ENCODE data around the gene SYT9.

DNA sequence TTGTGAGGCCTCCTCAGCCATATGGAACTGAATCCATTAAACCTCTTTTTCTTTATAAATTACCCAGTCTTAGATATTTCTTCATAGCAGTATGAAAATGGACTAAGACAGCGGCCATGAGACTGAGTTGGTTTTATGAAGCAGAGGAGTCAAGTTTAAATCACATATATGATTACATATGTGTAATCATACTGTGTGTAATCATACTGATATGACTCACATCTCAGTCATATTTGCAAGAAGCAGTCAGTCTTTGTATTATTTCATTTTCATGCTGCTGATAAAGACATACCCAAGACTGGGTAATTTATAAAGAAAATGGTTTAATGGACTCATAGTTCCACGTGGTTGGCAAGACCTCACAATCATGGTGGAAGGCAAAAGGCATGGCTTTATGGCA lies 89.8 kb downstream of the SYT9 start:
- TF ChIP-seq, protein P1, sequence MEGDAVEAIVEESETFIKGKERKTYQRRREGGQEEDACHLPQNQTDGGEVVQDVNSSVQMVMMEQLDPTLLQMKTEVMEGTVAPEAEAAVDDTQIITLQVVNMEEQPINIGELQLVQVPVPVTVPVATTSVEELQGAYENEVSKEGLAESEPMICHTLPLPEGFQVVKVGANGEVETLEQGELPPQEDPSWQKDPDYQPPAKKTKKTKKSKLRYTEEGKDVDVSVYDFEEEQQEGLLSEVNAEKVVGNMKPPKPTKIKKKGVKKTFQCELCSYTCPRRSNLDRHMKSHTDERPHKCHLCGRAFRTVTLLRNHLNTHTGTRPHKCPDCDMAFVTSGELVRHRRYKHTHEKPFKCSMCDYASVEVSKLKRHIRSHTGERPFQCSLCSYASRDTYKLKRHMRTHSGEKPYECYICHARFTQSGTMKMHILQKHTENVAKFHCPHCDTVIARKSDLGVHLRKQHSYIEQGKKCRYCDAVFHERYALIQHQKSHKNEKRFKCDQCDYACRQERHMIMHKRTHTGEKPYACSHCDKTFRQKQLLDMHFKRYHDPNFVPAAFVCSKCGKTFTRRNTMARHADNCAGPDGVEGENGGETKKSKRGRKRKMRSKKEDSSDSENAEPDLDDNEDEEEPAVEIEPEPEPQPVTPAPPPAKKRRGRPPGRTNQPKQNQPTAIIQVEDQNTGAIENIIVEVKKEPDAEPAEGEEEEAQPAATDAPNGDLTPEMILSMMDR (IDR thresholded peaks at IDR 0.05) = no peak
- TF ChIP-seq POLR2AphosphoS5 (IDR thresholded peaks at IDR 0.05) = no peak
